Natural killer cell (primary cell): ENCODE data around the gene HPSE. TPM values are rescaled to one million over a fixed set of nuclear protein-coding genes. Genes with fewer than 3 reads are reported as not detected.

Source experiments
- ATAC-seq, 3 donors: fragments of 150-1000 bp in 2 of 3; fragments of 200-7000 bp in 1 of 3; cut with Tn5 transposase; 1 replicate in 1 of 3; 2 replicates in 2 of 3; pipeline ENCODE4 v1.10.0; 2021; ENCODE audit warnings: mild to moderate bottlenecking in 2 of 3, moderate library complexity in 2 of 3
- DNase-seq, 2 donors: peaks; one replicate each; pipeline versions ENCODE4 v3.0.0 to v3.0.0-alpha.2; 2013 to 2021; ENCODE audit warnings: mixed read lengths in 1 of 2
- H3K27ac ChIP-seq: one replicate; pipeline ENCODE4 v1.5.1; 2013; ENCODE audit warnings: mild to moderate bottlenecking, low read length
- H3K27me3 ChIP-seq: one replicate; pipeline ENCODE4 v1.6.1; 2013; ENCODE audit warnings: low read length; ENCODE audit not compliant: control insufficient read depth, insufficient read depth
- H3K36me3 ChIP-seq: one replicate; pipeline ENCODE4 v1.6.1; 2013; ENCODE audit warnings: low read length; ENCODE audit not compliant: control insufficient read depth, insufficient read depth
- H3K4me1 ChIP-seq: one replicate; pipeline ENCODE4 v1.6.1; 2013; ENCODE audit warnings: low read length; ENCODE audit not compliant: control insufficient read depth, insufficient read depth
- H3K4me3 ChIP-seq: one replicate; pipeline ENCODE4 v1.5.1; 2013; ENCODE audit warnings: low read length
- H3K9me3 ChIP-seq: one replicate; pipeline ENCODE4 v1.6.1; 2013; ENCODE audit warnings: low read length; ENCODE audit not compliant: control insufficient read depth, insufficient read depth
- H3K27ac Mint-ChIP-seq, 2 donors: one replicate each; pipeline ENCODE4 v1.8.0; 2022; ENCODE audit warnings: mild to moderate bottlenecking in 2 of 2, mixed read lengths in 2 of 2, moderate library complexity in 1 of 2
- H3K27me3 Mint-ChIP-seq, 2 donors: one replicate each; pipeline ENCODE4 v1.8.0; 2022; ENCODE audit warnings: low read depth in 2 of 2, mixed read lengths in 2 of 2
- H3K36me3 Mint-ChIP-seq: one replicate; pipeline ENCODE4 v1.8.0; 2022; ENCODE audit warnings: mixed read lengths
- H3K4me1 Mint-ChIP-seq, 2 donors: one replicate each; pipeline ENCODE4 v1.8.0; 2022; ENCODE audit warnings: mixed read lengths in 2 of 2
- H3K4me3 Mint-ChIP-seq: one replicate; pipeline ENCODE4 v1.8.0; 2022; ENCODE audit warnings: mild to moderate bottlenecking, moderate library complexity, mixed read lengths
- H3K9me3 Mint-ChIP-seq, 2 donors: one replicate each; pipeline ENCODE4 v1.8.0; 2022; ENCODE audit warnings: mixed read lengths in 2 of 2
- CTCF ChIP-seq: fragments of 200-600 bp; IDR thresholded peaks from one replicate; pipeline ENCODE4 v1.8.0; 2022; ENCODE audit warnings: antibody characterized with exemption
- WGBS: methylation state at CpG from one replicate; pipeline ENCODE4 v1.1.7; 2013; ENCODE audit warnings: missing lambda C conversion rate; ENCODE audit not compliant: insufficient coverage; 5-methylcytosine and 5-hydroxymethylcytosine counted together
- intact Hi-C: fragments of 100-400 bp; cut with micrococcal nuclease; formaldehyde crosslinking; loops from one replicate; pipeline ENCODE4 v1.14.2; 2022
- total RNA-seq, 4 donors: library from RNA; stranded (reverse); fragments of 120-200 nt in 1 of 4; gene quantifications; one replicate each; pipeline versions ENCODE4 v1.2.3 to v1.2.4, GENCODE V29; 2013 to 2022

Gene HPSE
- 1 to 10 TPM in 2 of 3 donors, under 1 TPM in 1; 0.89 to 2.6 (median 1.5) TPM for total RNA-seq
- 2.5 TPM for total RNA-seq (2013)

- H3K4me3 Mint-ChIP-seq, result peak within 1 kb of the TSS; percentile 94
- under 1% methylated on average over 63 of the region's 63 CpGs for WGBS
- no peak for TF ChIP-seq CTCF
- no peaks in the 10 kb centered on the region for H3K36me3 Mint-ChIP-seq
- Histone ChIP-seq H3K9me3 (peaks cover 11% of the 10 kb centered on the region), H3K27ac (peak within 1 kb of the TSS; percentile 11), H3K4me3 (peak within 1 kb of the TSS; percentile 56), H3K4me1 (peaks cover 17% of the 10 kb centered on the region), H3K27me3 (peaks cover 5% of the 10 kb centered on the region), H3K36me3 (no peaks in the 10 kb centered on the region)
- DNase-seq, result peak; percentile 23 to 80
- H3K4me1 Mint-ChIP-seq, result peaks cover 12 to 21% of the 10 kb centered on the region in 2 donors
- peaks cover 21 to 22% of the 10 kb centered on the region in 2 donors for H3K27me3 Mint-ChIP-seq
- peak; percentile 84 to 91 (median 88) for ATAC-seq
- peak within 1 kb of the TSS in 1 of 2 donors; percentile 81 for H3K27ac Mint-ChIP-seq
- intact Hi-C loops, result no loop called here
- no peaks in the 10 kb centered on the region for H3K9me3 Mint-ChIP-seq
Observed at GRCh38 chr4:83334425-83335241, at the start of gene HPSE. TSS of gene HPSE (minus strand) at chr4:83334848. CDS start at chr4:83334782, 66 bp downstream.

- no peak overlapping the region for H3K4me3 Mint-ChIP-seq
- no peaks in the 10 kb centered on the region for H3K36me3 ChIP-seq
- H3K9me3 ChIP-seq, result peaks cover 13% of the 10 kb centered on the region
- no peaks in the 10 kb centered on the region for H3K4me1 Mint-ChIP-seq
- no peaks in the 10 kb centered on the region for H3K4me1 ChIP-seq
- peaks cover 0 to 8% of the 10 kb centered on the region in 2 donors for H3K27me3 Mint-ChIP-seq
- ATAC-seq (no peak), DNase-seq (no peak)
- H3K4me3 ChIP-seq, result no peak overlapping the region
- H3K27me3 ChIP-seq, result no peaks in the 10 kb centered on the region
- TF ChIP-seq CTCF, result no peak
- 90% methylated on average over 2 of the region's 2 CpGs for WGBS
- H3K9me3 Mint-ChIP-seq, result peaks cover 0 to 3% of the 10 kb centered on the region in 2 donors
- no peak overlapping the region for H3K27ac ChIP-seq
- no peaks in the 10 kb centered on the region for H3K36me3 Mint-ChIP-seq
- H3K27ac Mint-ChIP-seq, result no peak overlapping the region
- intact Hi-C loops, result no loop called here
Observed at GRCh38 chr4:83382850-83383249, 48.2 kb upstream of the HPSE start.

- Mint-ChIP-seq H3K4me3 (no peak overlapping the region), H3K36me3 (no peaks in the 10 kb centered on the region), H3K9me3 (peaks cover 0 to 3% of the 10 kb centered on the region in 2 donors), H3K27me3 (peaks cover 0 to 10% of the 10 kb centered on the region in 2 donors), H3K27ac (no peak overlapping the region), H3K4me1 (no peaks in the 10 kb centered on the region)
- no peak for TF ChIP-seq CTCF
- Histone ChIP-seq H3K4me3 (no peak overlapping the region), H3K36me3 (no peaks in the 10 kb centered on the region), H3K4me1 (no peaks in the 10 kb centered on the region), H3K27ac (no peak overlapping the region), H3K9me3 (peaks cover 14% of the 10 kb centered on the region), H3K27me3 (peaks cover 3% of the 10 kb centered on the region)
- ATAC-seq (no peak), DNase-seq (no peak)
- WGBS, result 95% methylated on average over 4 of the region's 4 CpGs
- intact Hi-C loops, result no loop called here
Observed at GRCh38 chr4:83381173-83381572, 46.5 kb upstream of the HPSE start.
